ENCODE data around the gene MTUS2.

DNA sequence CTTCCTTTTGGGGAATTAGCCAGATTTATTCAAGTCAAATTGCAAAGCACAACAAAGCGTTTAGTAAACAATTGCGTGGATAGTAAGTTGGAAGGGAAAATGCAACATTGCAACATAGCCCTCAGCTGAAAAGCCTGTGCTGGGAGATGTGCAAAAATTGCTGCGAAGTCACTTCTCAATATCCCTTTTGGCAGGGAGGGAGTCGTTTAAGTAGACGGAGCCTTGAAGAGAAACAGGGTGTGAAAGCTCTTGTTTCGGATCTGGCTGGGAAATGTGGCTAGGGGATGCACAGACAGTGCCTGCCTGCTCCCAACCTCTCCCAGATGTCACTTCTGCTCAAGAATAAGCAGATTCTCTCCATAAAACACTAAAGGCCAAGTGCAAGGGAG, 718.5 kb downstream of the MTUS2 start:
- TF ChIP-seq, protein P1, sequence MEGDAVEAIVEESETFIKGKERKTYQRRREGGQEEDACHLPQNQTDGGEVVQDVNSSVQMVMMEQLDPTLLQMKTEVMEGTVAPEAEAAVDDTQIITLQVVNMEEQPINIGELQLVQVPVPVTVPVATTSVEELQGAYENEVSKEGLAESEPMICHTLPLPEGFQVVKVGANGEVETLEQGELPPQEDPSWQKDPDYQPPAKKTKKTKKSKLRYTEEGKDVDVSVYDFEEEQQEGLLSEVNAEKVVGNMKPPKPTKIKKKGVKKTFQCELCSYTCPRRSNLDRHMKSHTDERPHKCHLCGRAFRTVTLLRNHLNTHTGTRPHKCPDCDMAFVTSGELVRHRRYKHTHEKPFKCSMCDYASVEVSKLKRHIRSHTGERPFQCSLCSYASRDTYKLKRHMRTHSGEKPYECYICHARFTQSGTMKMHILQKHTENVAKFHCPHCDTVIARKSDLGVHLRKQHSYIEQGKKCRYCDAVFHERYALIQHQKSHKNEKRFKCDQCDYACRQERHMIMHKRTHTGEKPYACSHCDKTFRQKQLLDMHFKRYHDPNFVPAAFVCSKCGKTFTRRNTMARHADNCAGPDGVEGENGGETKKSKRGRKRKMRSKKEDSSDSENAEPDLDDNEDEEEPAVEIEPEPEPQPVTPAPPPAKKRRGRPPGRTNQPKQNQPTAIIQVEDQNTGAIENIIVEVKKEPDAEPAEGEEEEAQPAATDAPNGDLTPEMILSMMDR (IDR thresholded peaks at IDR 0.05; ENCODE audit: borderline replicate concordance, extremely low read depth, low read length, poor library complexity, severe bottlenecking), result no peak
- TF ChIP-seq EZH2 (IDR thresholded peaks at IDR 0.05; ENCODE audit: borderline replicate concordance, low read depth, low read length, severe bottlenecking), result no peak

Measured in DND-41 (cell line).